ENCODE results near the gene SPINK6. TPM values are rescaled to one million over a fixed set of nuclear protein-coding genes. Genes with fewer than 3 reads are reported as not detected.

The SPINK6 gene
- polyA plus RNA-seq, 1 donor = not detected

GRCh38 chr5:148221508-148221907 lies 18.7 kb downstream of the SPINK6 start:
- no peak for DNase-seq

DNA sequence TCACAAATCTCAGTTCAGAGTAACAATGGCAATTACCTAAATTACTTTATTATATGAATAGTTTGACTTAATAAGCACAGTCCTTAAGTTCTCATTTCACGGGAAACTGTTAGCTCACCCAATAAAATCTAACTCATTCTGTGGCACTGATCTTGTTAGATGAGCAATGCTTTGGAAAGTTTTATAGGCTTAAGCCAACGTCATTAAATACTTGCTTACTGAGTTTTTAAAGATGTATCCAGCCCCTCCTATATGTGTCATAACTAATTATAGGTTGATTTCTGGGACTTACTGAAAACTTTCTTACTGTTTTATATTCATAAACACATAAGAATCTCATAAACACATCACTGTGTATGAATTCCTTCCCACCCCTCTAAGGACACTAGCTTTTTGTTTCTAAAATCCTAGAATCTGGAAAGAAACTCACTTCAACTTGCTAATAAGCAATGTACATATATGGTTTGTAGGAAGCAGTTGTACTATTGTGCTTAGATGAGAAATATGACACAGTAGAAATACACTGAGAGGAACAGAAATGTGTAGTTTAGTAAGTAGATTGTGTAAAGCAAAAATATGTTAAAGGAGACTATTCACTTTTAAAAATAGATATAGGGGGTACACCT lies 21.4 kb downstream of the SPINK6 start:
- no peak for DNase-seq

DNA sequence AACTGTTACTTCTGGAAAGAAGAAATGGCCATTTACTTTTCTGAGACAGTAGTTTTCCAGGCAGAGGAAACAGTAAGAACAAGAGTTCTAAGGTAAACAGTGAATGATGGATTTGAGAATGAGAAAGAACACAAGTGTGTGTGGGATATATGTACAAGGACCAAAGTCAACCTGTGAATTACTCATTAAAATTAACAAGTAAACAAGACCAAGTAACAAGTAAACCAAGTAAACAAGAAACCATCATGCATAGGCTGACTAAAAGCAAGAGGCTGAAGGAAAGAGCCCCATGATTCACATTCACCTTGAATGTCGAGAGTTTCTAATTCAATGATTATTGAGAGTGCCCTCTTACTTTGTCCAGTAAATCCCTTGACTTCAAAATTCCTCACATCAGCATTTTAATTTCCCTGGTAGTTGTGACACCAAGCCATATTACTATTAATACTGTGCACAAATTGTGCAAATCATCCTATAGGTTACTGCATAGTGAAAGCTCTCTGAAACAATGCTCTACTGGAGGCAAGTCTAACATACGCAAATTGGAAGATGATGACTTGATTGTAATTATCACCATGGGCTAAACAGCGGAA lies 25.6 kb downstream of the SPINK6 start:
- no peak for DNase-seq

GRCh38 chr5:148229840-148230239 lies 27.0 kb downstream of the SPINK6 start:
- DNase-seq = no peak

GRCh38 chr5:148230240-148230639 lies 27.4 kb downstream of the SPINK6 start:
- no peak for DNase-seq

GRCh38 chr5:148237785-148238417 lies 35.1 kb downstream of the SPINK6 start:
- peak; percentile 1 for DNase-seq

DNA sequence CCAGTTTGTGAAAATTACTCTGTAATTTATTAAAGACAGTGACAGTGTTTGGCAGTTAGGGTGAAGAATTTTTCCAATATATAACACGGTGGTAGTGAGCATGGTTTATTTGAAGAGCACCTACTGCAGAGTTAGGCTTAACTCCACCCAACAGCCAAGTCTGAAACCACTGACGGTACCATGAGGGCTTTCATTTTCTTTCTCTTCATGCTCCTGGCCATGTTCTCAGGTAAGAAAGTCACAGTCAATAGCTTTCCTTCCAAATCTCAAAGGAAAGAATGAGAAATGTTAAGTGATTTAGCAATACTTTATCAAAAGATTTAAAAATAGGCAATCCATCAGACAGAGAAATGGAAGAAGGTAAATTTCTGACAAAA lies 35.6 kb downstream of the SPINK6 start, which contains the start of gene MARCOL:
TSS of gene MARCOL (plus strand) at position 108 of the 377 bp plus-strand sequence. CDS start at position 181, 73 bp downstream.
- no peak for DNase-seq

- no peak for DNase-seq
Observed at GRCh38 chr5:148248894-148249293, 46.1 kb downstream of the SPINK6 start.

DNA sequence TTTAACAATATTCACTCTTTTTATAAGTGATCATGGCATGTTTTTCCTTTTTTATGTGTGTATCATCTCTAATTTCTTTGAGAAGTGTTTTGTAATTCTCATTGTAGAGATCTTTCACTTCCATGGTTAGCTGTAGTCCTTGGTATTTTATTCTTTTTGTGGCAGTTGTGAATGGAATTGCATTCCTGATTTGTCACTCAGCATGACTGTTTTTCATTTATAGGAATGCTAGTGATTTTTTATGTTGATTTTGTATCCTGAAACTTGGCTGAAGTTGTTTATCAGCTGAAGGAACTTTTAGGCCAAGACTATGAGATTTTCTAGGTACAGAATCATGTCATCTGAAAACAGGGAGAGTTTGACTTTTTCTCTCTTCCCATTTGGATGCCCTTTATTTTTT lies 52.6 kb downstream of the SPINK6 start:
- no peak for DNase-seq

- no peak for DNase-seq
Observed at GRCh38 chr5:148259288-148259687, 56.4 kb downstream of the SPINK6 start.

DNA sequence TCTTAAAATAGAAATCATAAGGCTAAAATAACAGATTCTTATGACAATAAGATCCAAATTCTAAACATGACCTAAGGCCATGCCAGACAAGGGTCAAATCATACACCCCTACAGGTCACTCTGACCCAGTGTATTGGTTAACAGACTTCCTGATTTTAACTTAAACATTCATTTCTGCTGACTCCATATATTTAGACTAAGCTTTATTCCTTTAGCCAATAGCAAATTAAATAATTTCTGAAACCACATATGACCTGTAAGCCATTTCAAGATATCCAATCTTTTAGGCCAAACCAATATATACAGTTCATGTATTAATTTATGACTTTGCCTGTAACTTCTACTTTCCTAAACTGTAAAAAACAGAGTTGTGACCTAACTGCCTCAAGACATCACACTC lies 58.4 kb downstream of the SPINK6 start:
- no peak for DNase-seq

Other genes with a start within 250 kb of the SPINK6 start
- 0.67 TPM for gene SPINK5, start 139.1 kb upstream of the SPINK6 start, polyA plus RNA-seq (ENCODE audit: insufficient read length)
- not detected for gene SPINK14, start 34.5 kb upstream of the SPINK6 start, polyA plus RNA-seq (ENCODE audit: insufficient read length)
- not detected for gene MARCOL, start 35.5 kb downstream of the SPINK6 start, polyA plus RNA-seq (ENCODE audit: insufficient read length)
- gene SPINK13, start 65.8 kb downstream of the SPINK6 start, polyA plus RNA-seq (ENCODE audit: insufficient read length) = 1.1 TPM
- 0.35 TPM for gene SPINK7, start 109.4 kb downstream of the SPINK6 start, polyA plus RNA-seq (ENCODE audit: insufficient read length)
- gene SPINK9, start 132.5 kb downstream of the SPINK6 start, polyA plus RNA-seq (ENCODE audit: insufficient read length) = 0.55 TPM
- gene FBXO38, start 180.9 kb downstream of the SPINK6 start, polyA plus RNA-seq (ENCODE audit: insufficient read length) = 54.6 TPM